Mesendoderm (in vitro differentiated cells): Measurements from ENCODE around the gene TAMM41.
"Not testable (repeated sequence)": the region's sequence is repeated elsewhere in the genome, so short reads cannot be mapped to it uniquely, and the experiment has no call there.

ENCODE experiments used
- DNase-seq: peaks from one replicate; pipeline ENCODE4 v3.0.0; 2013
- H2AK5ac ChIP-seq: 2 replicates; pipeline ENCODE4 v1.6.1; 2013; ENCODE audit warnings: low read length, inconsistent platforms
- H2BK120ac ChIP-seq: 2 replicates; pipeline ENCODE4 v1.6.1; 2013; ENCODE audit warnings: low read depth, mild to moderate bottlenecking, low read length, moderate library complexity, mixed read lengths
- H2BK15ac ChIP-seq: replicated peaks from 2 replicates; pipeline ENCODE4 v1.6.1; 2013; ENCODE audit warnings: low read depth, mild to moderate bottlenecking, moderate library complexity
- H2BK5ac ChIP-seq: 2 replicates; pipeline ENCODE4 v1.6.1; 2013; ENCODE audit warnings: low read length, inconsistent platforms
- H3K18ac ChIP-seq: 2 replicates; pipeline ENCODE4 v1.6.1; 2013; ENCODE audit warnings: mild to moderate bottlenecking, low read length, mixed read lengths
- H3K23ac ChIP-seq: one replicate; pipeline ENCODE4 v1.6.1; 2013; ENCODE audit warnings: low read length
- H3K27ac ChIP-seq: 2 replicates; pipeline ENCODE4 v1.5.1; 2013; ENCODE audit warnings: low read depth, mild to moderate bottlenecking, inconsistent platforms, low read length, moderate library complexity
- H3K27me3 ChIP-seq: 2 replicates; pipeline ENCODE4 v1.6.1; 2013; ENCODE audit warnings: low read length, control low read depth, mild to moderate bottlenecking, inconsistent platforms; ENCODE audit not compliant: insufficient read depth, poor library complexity
- H3K36me3 ChIP-seq: 2 replicates; pipeline ENCODE4 v1.6.1; 2013; ENCODE audit warnings: low read length, inconsistent platforms; ENCODE audit not compliant: control insufficient read depth, insufficient read depth
- H3K4ac ChIP-seq: one replicate; pipeline ENCODE4 v1.6.1; 2013; ENCODE audit warnings: low read depth, mild to moderate bottlenecking, low read length, moderate library complexity
- H3K4me1 ChIP-seq: 2 replicates; pipeline ENCODE4 v1.6.1; 2013; ENCODE audit warnings: low read depth, low read length, inconsistent platforms; ENCODE audit not compliant: control insufficient read depth
- H3K4me2 ChIP-seq: 2 replicates; pipeline ENCODE4 v1.6.1; 2013; ENCODE audit warnings: low read length
- H3K4me3 ChIP-seq: 2 replicates; pipeline ENCODE4 v1.5.1; 2013; ENCODE audit warnings: mild to moderate bottlenecking, low read length
- H3K56ac ChIP-seq: one replicate; pipeline ENCODE4 v1.6.1; 2013; ENCODE audit warnings: low read length
- H3K79me1 ChIP-seq: 2 replicates; pipeline ENCODE4 v1.6.1; 2013; ENCODE audit warnings: low read length, inconsistent platforms
- H3K79me2 ChIP-seq: 2 replicates; pipeline ENCODE4 v1.6.1; 2013; ENCODE audit warnings: mild to moderate bottlenecking, low read length; ENCODE audit not compliant: control insufficient read depth, insufficient read depth
- H3K9ac ChIP-seq: 2 replicates; pipeline ENCODE4 v1.6.1; 2013; ENCODE audit warnings: low read length, inconsistent platforms
- H4K5ac ChIP-seq: one replicate; pipeline ENCODE4 v1.6.1; 2013; ENCODE audit warnings: low read length
- H4K8ac ChIP-seq: one replicate; pipeline ENCODE4 v1.6.1; 2013; ENCODE audit warnings: low read depth, mild to moderate bottlenecking, control low read depth, low read length, moderate library complexity
- WGBS: extraction: QIAGEN DNeasy Blood & Tissue Kit; methylation state at CpG from one replicate; pipeline ENCODE4 v1.1.7; 2013; ENCODE audit warnings: low lambda C conversion rate, missing lambda C conversion rate; ENCODE audit not compliant: insufficient coverage; ENCODE audit errors: extremely low coverage; 5-methylcytosine and 5-hydroxymethylcytosine counted together

The TAMM41 gene

GRCh38 chr3:11862145-11862544, 15.5 kb upstream of the TAMM41 start:
- not testable (repeated sequence) for H3K79me2 ChIP-seq, H3K27ac ChIP-seq, H4K5ac ChIP-seq, H3K36me3 ChIP-seq, H3K18ac ChIP-seq, H3K4me1 ChIP-seq, H3K4me2 ChIP-seq, H2AK5ac ChIP-seq, H3K79me1 ChIP-seq, H3K4ac ChIP-seq, H3K4me3 ChIP-seq, H4K8ac ChIP-seq, H3K23ac ChIP-seq, H3K56ac ChIP-seq, H2BK120ac ChIP-seq, H3K27me3 ChIP-seq, DNase-seq, H2BK15ac ChIP-seq, H2BK5ac ChIP-seq, H3K9ac ChIP-seq
- no CpG with 5 or more reads among the region's 6 CpGs for WGBS

GRCh38 chr3:11860213-11860612, 13.5 kb upstream of the TAMM41 start:
- not testable (repeated sequence) for H4K8ac ChIP-seq, H2BK5ac ChIP-seq, H3K27ac ChIP-seq, H2BK120ac ChIP-seq, DNase-seq, H4K5ac ChIP-seq, H2BK15ac ChIP-seq, H3K4me3 ChIP-seq, H3K56ac ChIP-seq, H2AK5ac ChIP-seq, H3K4me2 ChIP-seq, H3K27me3 ChIP-seq, H3K79me2 ChIP-seq, H3K9ac ChIP-seq, H3K18ac ChIP-seq, H3K4me1 ChIP-seq, H3K4ac ChIP-seq, H3K23ac ChIP-seq, H3K36me3 ChIP-seq, H3K79me1 ChIP-seq
- WGBS, result no CpG with 5 or more reads among the region's 1 CpG

GRCh38 chr3:11853450-11853849, 6.8 kb upstream of the TAMM41 start:
- Histone ChIP-seq H2BK5ac (no peak overlapping the region), H2BK120ac (no peak overlapping the region), H3K27me3 (peaks cover 8% of the 10 kb centered on the region), H3K18ac (no peak overlapping the region), H3K79me2 (no peaks in the 10 kb centered on the region), H3K36me3 (no peaks in the 10 kb centered on the region), H3K9ac (no peak overlapping the region), H3K27ac (no peak overlapping the region), H3K23ac (no peak overlapping the region), H2AK5ac (no peak overlapping the region), H3K79me1 (no peaks in the 10 kb centered on the region), H4K5ac (no peak overlapping the region), H4K8ac (no peak overlapping the region), H3K56ac (no peak overlapping the region), H3K4me2 (no peak overlapping the region), H3K4me1 (no peaks in the 10 kb centered on the region), H3K4ac (no peak overlapping the region), H2BK15ac (no peak overlapping the region), H3K4me3 (no peak overlapping the region)
- DNase-seq, result no peak
- no CpG with 5 or more reads among the region's 5 CpGs for WGBS

GRCh38 chr3:11850003-11850402, 3.3 kb upstream of the TAMM41 start:
- Histone ChIP-seq H3K4me3 (no peak overlapping the region), H4K8ac (no peak overlapping the region), H3K79me2 (peaks cover 4% of the 10 kb centered on the region), H3K27ac (no peak overlapping the region), H4K5ac (no peak overlapping the region), H3K56ac (no peak overlapping the region), H2BK5ac (no peak overlapping the region), H3K4me1 (no peaks in the 10 kb centered on the region), H3K4ac (no peak overlapping the region), H3K36me3 (no peaks in the 10 kb centered on the region), H3K18ac (no peak overlapping the region), H3K4me2 (no peak overlapping the region), H3K79me1 (peaks cover 4% of the 10 kb centered on the region), H2BK15ac (no peak overlapping the region), H3K9ac (no peak overlapping the region), H3K27me3 (peaks cover 8% of the 10 kb centered on the region), H2BK120ac (no peak overlapping the region), H3K23ac (no peak overlapping the region), H2AK5ac (no peak overlapping the region)
- no CpG with 5 or more reads among the region's 4 CpGs for WGBS
- DNase-seq, result peak; percentile 75

GRCh38 chr3:11847607-11848006, 922 bp upstream of the TAMM41 start:
- peaks cover 6% of the 10 kb centered on the region for H3K27me3 ChIP-seq
- H3K4me1 ChIP-seq, result no peaks in the 10 kb centered on the region
- no peak overlapping the region for H4K8ac ChIP-seq
- H3K79me2 ChIP-seq, result peaks cover 4% of the 10 kb centered on the region
- H4K5ac ChIP-seq, result no peak overlapping the region
- no peak overlapping the region for H3K27ac ChIP-seq
- WGBS, result no CpG with 5 or more reads among the region's 1 CpG
- no peak overlapping the region for H3K9ac ChIP-seq
- H3K4ac ChIP-seq, result no peak overlapping the region
- no peak overlapping the region for H2AK5ac ChIP-seq
- H3K23ac ChIP-seq, result no peak overlapping the region
- peak; percentile 11 for DNase-seq
- no peak overlapping the region for H3K4me2 ChIP-seq
- no peak overlapping the region for H3K56ac ChIP-seq
- H2BK15ac ChIP-seq, result no peak overlapping the region
- no peaks in the 10 kb centered on the region for H3K36me3 ChIP-seq
- H2BK5ac ChIP-seq, result no peak overlapping the region
- no peak overlapping the region for H3K18ac ChIP-seq
- H2BK120ac ChIP-seq, result no peak overlapping the region
- peaks cover 6% of the 10 kb centered on the region for H3K79me1 ChIP-seq
- H3K4me3 ChIP-seq, result no peak overlapping the region

GRCh38 chr3:11845651-11846050, 1.0 kb downstream of the TAMM41 start:
- Histone ChIP-seq H3K27ac (no peak overlapping the region), H3K4me2 (peak overlapping the region; percentile 90), H4K8ac (no peak overlapping the region), H3K23ac (no peak overlapping the region), H3K56ac (no peak overlapping the region), H2BK120ac (no peak overlapping the region), H3K79me2 (peaks cover 4% of the 10 kb centered on the region), H3K36me3 (no peaks in the 10 kb centered on the region), H4K5ac (no peak overlapping the region), H2AK5ac (no peak overlapping the region), H2BK5ac (no peak overlapping the region), H3K4me1 (no peaks in the 10 kb centered on the region), H3K18ac (no peak overlapping the region), H3K27me3 (no peaks in the 10 kb centered on the region), H3K4ac (no peak overlapping the region), H3K79me1 (peaks cover 6% of the 10 kb centered on the region), H3K9ac (peak overlapping the region; percentile 74), H3K4me3 (peak overlapping the region; percentile 92), H2BK15ac (no peak overlapping the region)
- WGBS, result no CpG with 5 or more reads among the region's 5 CpGs
- no peak for DNase-seq
